SJCRH30 (cell line): ENCODE results near the gene CLEC18B. TPM values are rescaled to one million over a fixed set of nuclear protein-coding genes. Genes with fewer than 3 reads are reported as not detected.
"Not testable (repeated sequence)": the region's sequence is repeated elsewhere in the genome, so short reads cannot be mapped to it uniquely, and the experiment has no call there.

Experiments
- DNase-seq, 2 experiments: peaks; one replicate each; pipeline ENCODE4 v3.0.0-alpha.2; 2015 to 2020
- H3K27ac ChIP-seq: fragments of 250-450 bp; sonication (Bioruptor Pico); 2 replicates; pipeline ENCODE4 v1.5.1; 2020; ENCODE audit warnings: mild to moderate bottlenecking, moderate library complexity
- H3K27me3 ChIP-seq: fragments of 250-450 bp; sonication (Bioruptor Pico); 2 replicates; pipeline ENCODE4 v1.5.1; 2020; ENCODE audit warnings: mild to moderate bottlenecking, moderate library complexity
- H3K36me3 ChIP-seq: fragments of 250-450 bp; sonication (Bioruptor Pico); 2 replicates; pipeline ENCODE4 v1.5.1; 2020; ENCODE audit warnings: mild to moderate bottlenecking, moderate library complexity
- H3K4me1 ChIP-seq: fragments of 250-450 bp; sonication (Bioruptor Pico); 2 replicates; pipeline ENCODE4 v1.5.1; 2020; ENCODE audit warnings: mild to moderate bottlenecking, moderate library complexity
- H3K4me3 ChIP-seq: fragments of 250-450 bp; sonication (Bioruptor Pico); 2 replicates; pipeline ENCODE4 v1.5.1; 2020; ENCODE audit warnings: mild to moderate bottlenecking, moderate library complexity
- H3K9me3 ChIP-seq: fragments of 250-450 bp; sonication (Bioruptor Pico); replicated peaks from 2 replicates; pipeline ENCODE4 v1.5.1; 2020; ENCODE audit warnings: mild to moderate bottlenecking, moderate library complexity
- total RNA-seq: library from RNA; depleted of rRNA; stranded (reverse); fragments of >200 nt; shearing (Covaris generic); gene quantifications from 2 replicates; pipeline ENCODE4 v1.2.3, GENCODE V29; 2014

Gene CLEC18B
- total RNA-seq, 1 experiment from 2014 or later: not detected

- H3K36me3 ChIP-seq: no peaks in the 10 kb centered on the region
- H3K27ac ChIP-seq: no peak overlapping the region
- H3K4me1 ChIP-seq: no peaks in the 10 kb centered on the region
- H3K27me3 ChIP-seq: no peaks in the 10 kb centered on the region
- DNase-seq: no peak
- H3K9me3 ChIP-seq: no peaks in the 10 kb centered on the region
- H3K4me3 ChIP-seq: no peak overlapping the region
Measured at GRCh38 chr16:74451951-74452758, 30.9 kb upstream of the CLEC18B start.

DNA sequence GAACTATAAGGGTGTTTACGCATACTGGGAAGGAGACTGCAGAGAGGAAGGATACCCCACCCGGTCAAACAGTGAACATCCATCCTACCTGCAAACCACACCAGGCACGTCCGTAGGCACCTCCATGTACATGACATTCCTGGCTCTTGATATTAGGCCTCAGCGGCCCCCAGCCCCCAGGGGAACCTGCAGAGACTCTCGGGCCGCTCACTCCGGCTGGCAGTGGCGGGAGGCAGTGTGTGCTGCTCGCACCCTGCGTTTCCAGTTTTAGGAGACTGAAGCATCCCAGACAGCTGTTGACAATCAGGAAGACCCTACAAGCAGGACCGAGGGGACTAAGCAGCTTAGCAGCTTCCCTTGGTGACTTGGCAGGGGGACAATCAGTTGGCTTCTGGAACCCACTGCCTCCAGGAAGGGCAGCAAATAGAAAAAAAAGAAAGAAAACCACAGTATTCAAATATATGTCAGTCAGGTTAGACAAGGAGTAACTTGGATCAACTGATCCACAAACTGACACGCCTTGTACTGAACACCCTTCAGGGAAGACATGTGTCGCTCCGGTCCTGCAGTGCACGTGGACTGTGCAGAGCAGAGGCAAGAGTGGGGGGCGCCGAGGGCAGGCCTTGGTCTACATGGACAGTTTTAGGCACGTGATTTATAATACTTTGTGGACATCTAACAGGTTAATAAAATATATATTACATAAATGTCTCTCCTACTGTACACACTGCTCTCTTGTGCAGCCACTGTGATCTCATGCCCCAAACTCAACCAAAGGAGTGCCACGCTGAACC lies 29.9 kb upstream of the CLEC18B start:
- no peak overlapping the region for H3K4me3 ChIP-seq
- no peaks in the 10 kb centered on the region for H3K9me3 ChIP-seq
- no peak for DNase-seq
- no peak overlapping the region for H3K27ac ChIP-seq
- H3K4me1 ChIP-seq: no peaks in the 10 kb centered on the region
- H3K36me3 ChIP-seq: no peaks in the 10 kb centered on the region
- no peaks in the 10 kb centered on the region for H3K27me3 ChIP-seq

DNA sequence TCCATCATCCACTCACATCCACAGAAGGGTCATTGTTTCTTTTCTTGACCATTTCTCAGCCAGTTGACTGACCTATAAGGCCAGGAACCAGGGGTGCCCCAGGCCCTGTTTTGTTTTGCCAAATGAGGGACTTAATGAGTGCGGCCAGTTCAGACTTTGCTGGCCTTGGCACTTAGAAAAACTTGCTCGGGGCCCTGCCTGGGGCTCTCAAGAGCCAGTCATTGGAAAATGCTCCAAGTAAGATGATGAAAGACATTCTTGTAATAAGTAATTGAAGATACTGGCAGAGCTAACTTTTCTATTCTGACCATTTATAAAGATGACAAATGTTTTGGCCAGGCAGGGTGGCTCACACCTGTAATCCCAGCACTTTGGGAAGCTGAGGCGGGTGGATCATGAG lies 29.0 kb upstream of the CLEC18B start:
- no peak for DNase-seq
- H3K36me3 ChIP-seq: no peaks in the 10 kb centered on the region
- H3K9me3 ChIP-seq: no peaks in the 10 kb centered on the region
- no peak overlapping the region for H3K27ac ChIP-seq
- no peak overlapping the region for H3K4me3 ChIP-seq
- no peaks in the 10 kb centered on the region for H3K27me3 ChIP-seq
- H3K4me1 ChIP-seq: no peaks in the 10 kb centered on the region

DNA sequence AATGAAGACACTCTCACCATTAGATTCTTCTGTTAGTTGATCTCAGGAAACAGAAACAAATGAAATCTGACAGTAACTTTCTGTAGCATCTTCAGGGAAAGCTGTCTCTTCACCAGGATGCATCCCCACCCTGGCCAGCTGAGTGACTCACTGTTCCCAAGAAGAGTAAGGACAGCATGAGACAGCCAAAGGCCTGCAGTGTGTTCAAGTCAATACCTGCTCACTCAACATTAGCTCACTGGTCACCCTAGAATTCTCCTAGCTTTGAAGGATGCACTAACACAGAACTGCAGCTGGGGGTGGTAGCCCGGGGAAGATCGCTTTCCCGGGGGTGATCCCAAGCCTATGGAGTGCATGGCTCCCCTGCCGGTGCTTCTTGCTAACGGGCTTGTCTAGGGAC lies 28.2 kb upstream of the CLEC18B start:
- Histone ChIP-seq H3K4me1 (no peaks in the 10 kb centered on the region), H3K4me3 (no peak overlapping the region), H3K9me3 (no peaks in the 10 kb centered on the region), H3K36me3 (no peaks in the 10 kb centered on the region), H3K27ac (no peak overlapping the region), H3K27me3 (no peaks in the 10 kb centered on the region)
- no peak for DNase-seq

DNA sequence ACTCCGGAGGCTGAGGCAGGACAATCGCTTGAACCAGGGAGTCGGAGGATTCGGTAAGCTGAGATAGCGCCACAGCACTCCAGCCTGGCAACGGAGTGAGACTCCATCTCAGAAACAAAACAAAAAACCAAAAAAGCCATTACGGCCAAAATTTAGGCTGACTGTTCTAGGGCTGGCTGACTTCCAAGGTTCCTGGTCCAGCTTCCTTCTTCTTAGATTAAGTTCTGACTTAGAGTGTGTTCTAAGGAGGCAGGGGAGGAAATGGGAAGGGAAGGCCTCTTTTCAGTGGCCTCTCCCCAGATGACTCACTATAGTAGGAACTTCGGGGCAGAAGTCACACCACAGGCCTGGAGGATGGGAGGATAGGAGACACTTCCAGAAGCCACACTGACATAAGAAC lies 27.7 kb upstream of the CLEC18B start:
- H3K27me3 ChIP-seq: no peaks in the 10 kb centered on the region
- H3K4me1 ChIP-seq: no peaks in the 10 kb centered on the region
- DNase-seq: peak in 1 of 2 experiments; percentile 2
- H3K4me3 ChIP-seq: no peak overlapping the region
- no peaks in the 10 kb centered on the region for H3K9me3 ChIP-seq
- no peak overlapping the region for H3K27ac ChIP-seq
- no peaks in the 10 kb centered on the region for H3K36me3 ChIP-seq

- no peaks in the 10 kb centered on the region for H3K4me1 ChIP-seq
- no peak for DNase-seq
- no peak overlapping the region for H3K27ac ChIP-seq
- no peaks in the 10 kb centered on the region for H3K27me3 ChIP-seq
- no peaks in the 10 kb centered on the region for H3K9me3 ChIP-seq
- H3K36me3 ChIP-seq: no peaks in the 10 kb centered on the region
- no peak overlapping the region for H3K4me3 ChIP-seq
Measured at GRCh38 chr16:74447578-74447977, 26.3 kb upstream of the CLEC18B start.

DNA sequence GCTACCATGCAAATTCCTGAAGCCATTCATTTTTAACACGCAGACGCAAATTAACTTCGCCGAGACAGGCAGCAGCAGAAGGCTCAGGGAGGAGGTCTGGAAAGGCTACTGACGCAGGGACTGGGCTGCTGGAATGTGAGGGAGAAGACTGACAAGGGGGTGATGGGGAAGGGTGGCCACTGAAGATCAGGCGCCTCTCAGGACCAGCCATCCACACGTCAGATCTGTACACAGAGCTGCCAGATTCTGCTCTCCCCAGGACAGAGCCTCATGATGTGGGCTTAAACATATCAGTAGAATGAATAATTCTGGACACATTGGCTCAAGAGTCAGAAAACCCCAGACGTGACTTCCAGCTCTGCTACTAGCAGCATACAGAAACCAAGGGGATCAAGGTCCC lies 25.6 kb upstream of the CLEC18B start:
- H3K27ac ChIP-seq: no peak overlapping the region
- no peaks in the 10 kb centered on the region for H3K36me3 ChIP-seq
- no peaks in the 10 kb centered on the region for H3K9me3 ChIP-seq

DNA sequence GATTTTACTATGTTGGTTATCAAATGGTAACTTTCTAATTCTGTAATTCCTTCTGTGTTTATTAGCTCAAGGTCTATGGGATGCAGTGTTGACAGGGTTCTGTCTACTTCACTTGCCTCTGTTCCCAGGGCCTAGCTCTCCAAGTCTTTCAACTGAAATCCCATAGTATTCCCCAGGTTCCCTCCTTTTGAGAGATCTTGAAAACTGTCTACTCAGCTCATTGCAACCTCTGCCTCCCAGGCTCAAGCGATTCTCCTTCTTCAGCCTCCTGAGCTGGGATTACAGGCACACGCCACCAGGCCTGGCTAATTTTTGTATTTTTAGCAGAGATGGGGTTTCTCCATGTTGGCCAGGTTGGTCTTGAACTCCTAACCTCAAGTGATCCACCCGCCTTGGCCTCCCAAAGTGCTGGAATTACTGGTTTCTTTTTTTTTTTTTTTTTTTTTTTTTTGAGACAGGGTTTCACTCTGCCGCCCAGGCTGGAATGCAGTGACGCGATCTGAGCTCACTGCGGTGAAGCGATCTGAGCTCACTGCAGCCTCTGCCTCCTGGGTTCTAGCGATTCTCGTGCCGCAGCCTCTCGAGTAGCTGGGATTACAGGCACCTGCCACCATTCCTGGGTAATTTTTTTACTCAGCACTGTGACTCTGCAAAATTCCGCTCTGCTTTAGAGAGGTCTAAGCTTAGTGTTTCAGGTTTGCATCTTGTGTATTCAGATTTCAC lies 22.5 kb upstream of the CLEC18B start:
- H3K27me3 ChIP-seq, H3K27ac ChIP-seq, DNase-seq, H3K4me3 ChIP-seq, H3K9me3 ChIP-seq, H3K4me1 ChIP-seq, H3K36me3 ChIP-seq: not testable (repeated sequence)

More for the DNA sequence above, 25.6 kb upstream of the CLEC18B start:
- no peaks in the 10 kb centered on the region for H3K27me3 ChIP-seq
- H3K4me1 ChIP-seq: no peaks in the 10 kb centered on the region
- H3K4me3 ChIP-seq: no peak overlapping the region
- no peak for DNase-seq

DNA sequence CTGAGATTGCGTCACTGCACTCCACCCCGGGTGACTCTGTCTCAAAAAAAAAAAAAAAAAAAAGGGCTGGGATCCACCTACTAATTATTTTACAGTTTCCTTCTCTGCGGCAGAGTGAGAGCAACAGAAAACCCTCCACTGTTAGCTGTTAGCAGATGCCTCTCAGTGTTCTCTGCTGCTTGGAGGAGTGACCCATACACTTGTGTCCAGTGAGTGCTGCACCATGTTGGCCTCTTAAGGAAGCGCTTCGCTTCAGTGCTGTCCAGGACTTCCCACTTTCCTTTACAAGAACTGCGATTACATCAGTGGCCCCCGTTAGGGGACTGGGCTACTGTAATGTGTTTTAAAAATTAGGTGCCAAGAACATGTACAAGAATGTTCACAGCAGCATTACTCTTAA lies 18.4 kb upstream of the CLEC18B start:
- no peak for DNase-seq
- H3K9me3 ChIP-seq: no peaks in the 10 kb centered on the region
- no peaks in the 10 kb centered on the region for H3K36me3 ChIP-seq
- no peak overlapping the region for H3K27ac ChIP-seq
- H3K4me1 ChIP-seq: no peaks in the 10 kb centered on the region
- H3K27me3 ChIP-seq: no peaks in the 10 kb centered on the region
- no peak overlapping the region for H3K4me3 ChIP-seq

DNA sequence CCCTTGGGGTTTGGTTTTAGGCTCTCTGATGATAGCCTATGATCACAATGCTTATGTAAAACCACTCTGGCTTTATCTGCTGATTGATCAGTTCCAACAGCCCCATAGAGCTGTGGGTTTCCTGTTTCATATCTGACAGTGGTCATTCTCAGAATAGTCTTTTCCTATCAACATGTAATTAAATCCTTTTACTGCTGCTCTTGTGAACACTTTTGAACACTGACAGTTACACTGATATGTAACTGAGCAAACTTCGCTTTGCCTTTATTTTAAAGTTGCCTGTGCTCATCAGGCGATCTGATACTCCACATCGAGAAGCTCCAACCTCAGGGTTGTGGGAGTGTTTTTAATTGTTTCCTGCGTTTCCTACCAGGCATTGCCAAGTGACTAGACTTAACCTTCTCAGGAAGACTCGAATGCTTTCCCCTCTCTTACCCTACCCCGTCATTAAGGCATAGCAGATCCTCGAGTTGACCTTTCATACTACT lies 17.3 kb upstream of the CLEC18B start:
- H3K27me3 ChIP-seq: no peaks in the 10 kb centered on the region
- H3K36me3 ChIP-seq: no peaks in the 10 kb centered on the region
- no peaks in the 10 kb centered on the region for H3K4me1 ChIP-seq
- no peak for DNase-seq
- H3K4me3 ChIP-seq: no peak overlapping the region
- no peaks in the 10 kb centered on the region for H3K9me3 ChIP-seq
- no peak overlapping the region for H3K27ac ChIP-seq

GRCh38 chr16:74431516-74431915 lies 10.2 kb upstream of the CLEC18B start:
- Histone ChIP-seq H3K9me3 (no peaks in the 10 kb centered on the region), H3K27me3 (no peaks in the 10 kb centered on the region), H3K27ac (no peak overlapping the region), H3K4me3 (no peak overlapping the region), H3K36me3 (no peaks in the 10 kb centered on the region), H3K4me1 (no peaks in the 10 kb centered on the region)
- no peak for DNase-seq

GRCh38 chr16:74430036-74430712 lies 8.9 kb upstream of the CLEC18B start:
- H3K36me3 ChIP-seq, H3K4me1 ChIP-seq, H3K9me3 ChIP-seq, H3K27me3 ChIP-seq, H3K4me3 ChIP-seq, H3K27ac ChIP-seq: not testable (repeated sequence)
- DNase-seq: peak; percentile 27 to 50

DNA sequence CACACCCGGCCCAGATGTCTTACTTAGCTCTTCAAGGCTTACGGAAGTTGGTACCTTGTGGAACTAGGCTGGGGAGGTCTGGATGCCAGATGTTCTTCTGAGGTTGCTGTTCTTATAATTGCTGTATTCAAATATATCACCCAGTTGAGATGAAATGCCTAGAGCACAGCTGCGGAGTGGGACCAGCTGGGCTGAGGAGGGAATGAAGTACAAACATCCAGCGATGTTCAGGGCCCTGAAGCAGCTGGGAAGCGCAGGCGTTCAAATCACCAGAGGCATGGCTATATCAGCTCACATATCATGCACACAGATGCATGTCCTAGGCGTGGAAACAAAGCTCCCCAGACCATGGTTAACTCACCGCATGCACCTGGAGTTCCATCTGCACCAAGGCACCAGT lies 7.2 kb upstream of the CLEC18B start:
- not testable (repeated sequence) for H3K27ac ChIP-seq, H3K36me3 ChIP-seq, H3K27me3 ChIP-seq, DNase-seq, H3K9me3 ChIP-seq, H3K4me3 ChIP-seq, H3K4me1 ChIP-seq

- DNase-seq, H3K27ac ChIP-seq, H3K27me3 ChIP-seq, H3K4me1 ChIP-seq, H3K4me3 ChIP-seq, H3K9me3 ChIP-seq, H3K36me3 ChIP-seq: not testable (repeated sequence)
Measured at GRCh38 chr16:74425751-74426150, 4.5 kb upstream of the CLEC18B start.
